Osteoblast (primary cell): Measurements from ENCODE around the gene EN2. TPM values are rescaled to one million over a fixed set of nuclear protein-coding genes. Genes with fewer than 3 reads are reported as not detected.

Source experiments
- DNase-seq: peaks from one replicate; pipeline ENCODE4 v3.0.0; 2011; ENCODE audit warnings: low spot score, mixed read lengths; ENCODE audit not compliant: insufficient read length; ENCODE audit errors: missing footprints
- H2AFZ ChIP-seq: 2 replicates; pipeline ENCODE4 v1.6.0; 2011; ENCODE audit warnings: mild to moderate bottlenecking, low read length
- H3K27ac ChIP-seq: 2 replicates; pipeline ENCODE4 v1.5.1; 2011; ENCODE audit warnings: mild to moderate bottlenecking, low read depth, low read length, moderate library complexity
- H3K27me3 ChIP-seq: 2 replicates; pipeline ENCODE4 v1.6.0; 2012; ENCODE audit warnings: mild to moderate bottlenecking, control low read depth, inconsistent platforms, low read length, moderate library complexity; ENCODE audit not compliant: insufficient read depth
- H3K36me3 ChIP-seq: 2 replicates; pipeline ENCODE4 v1.5.1; 2011; ENCODE audit warnings: mild to moderate bottlenecking, low read length, control low read depth, moderate library complexity; ENCODE audit not compliant: insufficient read depth
- H3K4me1 ChIP-seq: 2 replicates; pipeline ENCODE4 v1.5.1; 2011; ENCODE audit warnings: mild to moderate bottlenecking, low read length, control low read depth, moderate library complexity; ENCODE audit not compliant: insufficient read depth
- H3K4me2 ChIP-seq: 2 replicates; pipeline ENCODE4 v1.6.0; 2011; ENCODE audit warnings: mild to moderate bottlenecking, low read length; ENCODE audit not compliant: insufficient read depth
- H3K4me3 ChIP-seq: fragments of 200-600 bp; sonication (generic); 3 replicates; pipeline ENCODE4 v1.5.1; 2012; ENCODE audit warnings: mild to moderate bottlenecking, low read length, inconsistent platforms; ENCODE audit not compliant: insufficient read depth
- H3K79me2 ChIP-seq: 2 replicates; pipeline ENCODE4 v1.6.0; 2012; ENCODE audit warnings: mild to moderate bottlenecking, low read length, control low read depth, inconsistent platforms; ENCODE audit not compliant: insufficient read depth
- H3K9me3 ChIP-seq: 2 replicates; pipeline ENCODE4 v1.5.1; 2011; ENCODE audit warnings: low read depth, low read length, control low read depth
- H4K20me1 ChIP-seq: 2 replicates; pipeline ENCODE4 v1.6.0; 2012; ENCODE audit warnings: mild to moderate bottlenecking, low read length, control low read depth; ENCODE audit not compliant: insufficient read depth
- total RNA-seq: library from RNA; depleted of rRNA; stranded (reverse); fragments of >200 nt; gene quantifications from 2 replicates; pipeline ENCODE4 v1.2.3, GENCODE V29; 2012
- TF ChIP-seq, protein P1 (sequence below): IDR thresholded peaks from 2 replicates; pipeline ENCODE4 v1.5.1; 2011; ENCODE audit warnings: mild to moderate bottlenecking, low read depth, low read length, moderate library complexity; ENCODE audit errors: extremely low read depth

EN2 gene
- total RNA-seq, 1 donor = under 0.01 TPM

DNA sequence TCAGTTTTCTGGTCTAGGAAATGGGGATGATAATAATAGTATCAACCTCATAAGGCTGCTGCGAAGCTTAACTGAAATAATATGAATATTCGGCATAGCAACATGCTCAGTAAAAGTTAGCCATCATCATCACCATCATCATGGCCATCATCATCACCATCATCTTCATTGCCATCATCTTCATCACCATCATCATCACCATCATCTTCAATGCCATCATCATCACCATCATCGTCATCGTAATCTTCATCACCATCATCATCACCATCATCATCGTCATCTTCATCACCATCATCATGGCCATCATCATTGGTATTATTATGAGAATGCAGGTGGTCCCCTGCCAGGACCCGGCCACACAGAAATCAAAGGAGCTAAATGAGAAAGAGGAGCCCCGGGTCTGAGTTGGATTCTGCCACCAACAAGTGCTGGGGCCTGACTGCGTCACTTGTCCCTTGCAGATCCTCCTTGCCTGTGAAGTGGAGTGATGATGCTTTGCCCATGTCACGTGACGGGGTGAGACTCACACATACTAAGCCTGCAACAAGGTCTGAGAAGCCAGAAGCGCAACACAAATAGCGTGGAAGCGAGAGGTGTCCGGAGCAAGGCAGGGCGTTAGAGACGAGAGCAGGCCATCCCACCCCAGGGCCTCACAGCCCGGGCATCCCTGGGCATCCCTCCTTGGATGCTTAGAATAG lies 46.1 kb upstream of the EN2 start:
- no peaks in the 10 kb centered on the region for H3K79me2 ChIP-seq

DNA sequence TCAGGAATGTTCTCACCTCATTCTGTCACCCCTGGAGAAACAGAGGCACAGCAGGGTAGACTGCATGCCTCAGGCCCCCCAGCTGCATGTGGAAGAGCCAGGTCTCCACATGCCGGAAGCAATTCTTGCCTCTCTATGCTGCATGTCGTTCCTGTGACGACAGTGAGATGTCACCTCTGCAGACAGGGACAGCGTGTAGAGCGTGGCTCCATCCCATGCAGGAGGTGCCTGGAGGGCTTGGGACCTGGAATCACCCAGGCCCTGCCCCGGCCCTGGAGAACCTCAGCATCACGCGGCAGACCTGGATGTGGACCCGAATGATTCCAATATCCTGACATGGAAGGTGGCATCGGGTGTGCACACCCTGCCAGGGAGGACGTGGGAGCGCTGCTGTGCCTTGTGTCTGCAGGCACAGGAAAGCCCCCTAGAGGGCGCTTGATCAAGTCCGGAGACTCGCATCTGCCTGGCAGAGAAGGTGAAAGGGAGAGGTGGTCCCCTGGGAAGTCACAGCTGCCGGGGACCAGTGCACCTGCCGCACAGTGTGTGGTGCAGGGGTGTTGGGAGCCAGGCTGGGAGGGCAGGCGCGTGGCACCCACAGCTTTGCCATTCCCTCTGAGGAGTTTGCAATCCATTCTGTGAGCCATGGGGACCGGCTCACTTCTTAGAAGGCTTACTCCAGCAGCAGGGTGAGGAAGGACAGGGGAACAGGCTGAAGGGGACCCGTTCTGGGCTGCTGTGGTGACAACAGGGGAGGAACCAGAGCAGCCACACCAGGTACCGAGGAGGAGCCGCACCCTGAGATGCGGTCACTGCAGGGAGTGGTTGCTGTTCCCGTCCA lies 45.3 kb upstream of the EN2 start:
- Histone ChIP-seq H3K27me3 (peaks cover 4% of the 10 kb centered on the region), H3K9me3 (no peaks in the 10 kb centered on the region), H3K27ac (no peak overlapping the region), H2AFZ (no peak overlapping the region), H3K4me3 (no peak overlapping the region), H4K20me1 (no peaks in the 10 kb centered on the region), H3K79me2 (no peaks in the 10 kb centered on the region), H3K36me3 (no peaks in the 10 kb centered on the region), H3K4me1 (no peaks in the 10 kb centered on the region), H3K4me2 (no peak overlapping the region)
- TF ChIP-seq, protein P1, sequence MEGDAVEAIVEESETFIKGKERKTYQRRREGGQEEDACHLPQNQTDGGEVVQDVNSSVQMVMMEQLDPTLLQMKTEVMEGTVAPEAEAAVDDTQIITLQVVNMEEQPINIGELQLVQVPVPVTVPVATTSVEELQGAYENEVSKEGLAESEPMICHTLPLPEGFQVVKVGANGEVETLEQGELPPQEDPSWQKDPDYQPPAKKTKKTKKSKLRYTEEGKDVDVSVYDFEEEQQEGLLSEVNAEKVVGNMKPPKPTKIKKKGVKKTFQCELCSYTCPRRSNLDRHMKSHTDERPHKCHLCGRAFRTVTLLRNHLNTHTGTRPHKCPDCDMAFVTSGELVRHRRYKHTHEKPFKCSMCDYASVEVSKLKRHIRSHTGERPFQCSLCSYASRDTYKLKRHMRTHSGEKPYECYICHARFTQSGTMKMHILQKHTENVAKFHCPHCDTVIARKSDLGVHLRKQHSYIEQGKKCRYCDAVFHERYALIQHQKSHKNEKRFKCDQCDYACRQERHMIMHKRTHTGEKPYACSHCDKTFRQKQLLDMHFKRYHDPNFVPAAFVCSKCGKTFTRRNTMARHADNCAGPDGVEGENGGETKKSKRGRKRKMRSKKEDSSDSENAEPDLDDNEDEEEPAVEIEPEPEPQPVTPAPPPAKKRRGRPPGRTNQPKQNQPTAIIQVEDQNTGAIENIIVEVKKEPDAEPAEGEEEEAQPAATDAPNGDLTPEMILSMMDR = peak; percentile 59
- DNase-seq = peak; percentile 97

More for the DNA sequence above, 46.1 kb upstream of the EN2 start:
- Histone ChIP-seq H3K9me3 (no peaks in the 10 kb centered on the region), H2AFZ (no peak overlapping the region), H3K27me3 (peaks cover 4% of the 10 kb centered on the region), H3K4me1 (no peaks in the 10 kb centered on the region), H3K4me3 (no peak overlapping the region), H3K36me3 (no peaks in the 10 kb centered on the region), H3K27ac (no peak overlapping the region), H3K4me2 (no peak overlapping the region), H4K20me1 (no peaks in the 10 kb centered on the region)
- no peak for DNase-seq
- TF ChIP-seq, protein P1 = no peak

DNA sequence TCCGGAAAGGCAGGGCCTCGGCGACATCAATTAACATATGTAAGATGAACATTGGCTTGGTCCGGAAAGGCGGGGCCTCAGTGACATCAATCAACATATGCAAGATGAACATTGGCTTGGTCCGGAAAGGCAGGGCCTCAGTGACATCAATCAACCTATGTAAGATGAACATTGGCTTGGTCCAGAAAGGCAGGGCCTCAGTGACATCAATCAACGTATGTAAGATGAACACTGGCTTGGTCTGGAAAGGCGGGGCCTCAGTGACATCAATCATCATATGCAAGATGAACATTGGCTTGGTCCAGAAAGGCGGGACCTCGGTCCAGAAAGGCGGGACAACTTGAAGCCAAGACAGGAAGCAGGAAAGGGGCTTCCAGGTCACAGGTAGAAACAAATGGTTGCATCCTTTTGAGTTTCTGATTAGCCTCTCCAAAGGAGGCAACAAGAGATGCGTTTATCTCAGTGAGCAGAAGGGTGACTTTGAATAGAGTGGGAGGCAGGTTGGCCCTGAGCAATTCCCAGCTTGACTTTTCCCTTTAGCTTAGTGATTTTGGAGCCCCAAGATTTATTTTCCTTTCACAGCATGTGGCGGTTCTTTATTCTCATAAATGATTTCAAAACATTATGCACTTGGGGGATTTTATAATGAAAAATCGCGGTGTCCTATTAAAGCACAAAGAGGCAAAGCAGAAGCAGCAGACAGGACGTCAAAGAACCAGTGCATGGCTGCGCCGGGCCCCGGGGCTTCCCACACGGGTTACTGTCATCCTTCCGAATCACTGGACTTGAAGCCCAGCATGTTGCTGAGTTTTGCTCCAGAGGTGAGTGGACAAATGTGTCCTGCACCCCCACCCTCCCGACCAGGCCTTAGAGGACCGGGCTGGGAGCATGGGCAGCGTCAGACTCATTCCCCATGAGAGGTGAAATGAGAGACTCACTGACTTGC lies 43.1 kb upstream of the EN2 start:
- Histone ChIP-seq H2AFZ (no peak overlapping the region), H3K4me1 (no peaks in the 10 kb centered on the region), H3K79me2 (no peaks in the 10 kb centered on the region), H4K20me1 (no peaks in the 10 kb centered on the region), H3K36me3 (no peaks in the 10 kb centered on the region), H3K4me3 (no peak overlapping the region), H3K9me3 (no peaks in the 10 kb centered on the region), H3K4me2 (no peak overlapping the region), H3K27me3 (peaks cover 4% of the 10 kb centered on the region), H3K27ac (no peak overlapping the region)
- TF ChIP-seq, protein P1 = no peak
- DNase-seq = no peak
